WTC11 (cell line): ENCODE measurements around the gene GDF2.

ENCODE experiments used
- IRF2 ChIP-seq: sonication (generic); formaldehyde crosslinking; IDR thresholded peaks from 2 replicates; pipeline ENCODE4 v1.8.0; 2022; ENCODE audit warnings: low read depth, missing genetic modification reagents, borderline replicate concordance
- OVOL2 ChIP-seq: fragments of 250-450 bp; sonication (Bioruptor Pico); IDR thresholded peaks from 2 replicates; pipeline ENCODE4 v1.9.0; 2021; ENCODE audit warnings: mild to moderate bottlenecking, borderline replicate concordance
- RELA ChIP-seq: sonication (generic); formaldehyde crosslinking; IDR thresholded peaks from 2 replicates; pipeline ENCODE4 v1.8.1; 2022; ENCODE audit warnings: missing genetic modification reagents, mild to moderate bottlenecking, borderline replicate concordance
- TCF7 ChIP-seq: sonication (generic); formaldehyde crosslinking; IDR thresholded peaks from 2 replicates; pipeline ENCODE4 v1.8.0; 2022; ENCODE audit warnings: mild to moderate bottlenecking, low read depth, missing genetic modification reagents, moderate library complexity
- TF ChIP-seq, protein P1 (sequence below): sonication (generic); formaldehyde crosslinking; IDR thresholded peaks from 2 replicates; pipeline ENCODE4 v1.8.0; 2023; ENCODE audit warnings: missing genetic modification reagents
- TF ChIP-seq, protein P2 (sequence below): sonication (generic); formaldehyde crosslinking; IDR thresholded peaks from 2 replicates; pipeline ENCODE4 v1.8.0; 2022; ENCODE audit warnings: mild to moderate bottlenecking, missing genetic modification reagents
- TF ChIP-seq, protein P3 (sequence below): sonication (generic); formaldehyde crosslinking; IDR thresholded peaks from 2 replicates; pipeline ENCODE4 v1.8.1; 2023; ENCODE audit warnings: mild to moderate bottlenecking, missing genetic modification reagents, borderline replicate concordance
- TF ChIP-seq, protein P4 (sequence below): fragments of 200-600 bp; IDR thresholded peaks from 2 replicates; pipeline ENCODE4 v1.8.0; 2022; ENCODE audit warnings: antibody characterized with exemption

DNA sequence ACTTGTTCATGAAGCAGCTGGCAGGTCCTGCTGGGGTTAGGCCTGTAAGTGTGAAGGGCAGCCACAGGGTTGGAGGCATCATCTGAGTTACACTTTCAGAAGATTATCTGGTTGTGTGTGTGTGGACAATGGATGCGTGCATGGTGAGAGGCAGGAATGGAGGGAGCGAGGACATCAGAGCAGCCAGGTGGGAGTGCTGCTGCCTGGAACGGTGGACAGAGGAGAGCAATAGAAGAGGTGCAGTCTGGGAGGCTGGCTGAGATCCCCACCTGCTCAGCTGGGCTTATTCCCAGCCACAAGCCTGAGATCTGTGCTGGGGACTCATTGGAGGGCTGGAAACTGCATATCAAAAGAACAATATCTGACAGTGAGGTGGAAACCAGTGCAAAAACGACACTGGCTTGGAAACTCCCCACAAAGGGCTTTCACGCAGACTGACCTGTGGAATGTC is 44.0 kb downstream of the GDF2 start:
- TF ChIP-seq, protein P1, sequence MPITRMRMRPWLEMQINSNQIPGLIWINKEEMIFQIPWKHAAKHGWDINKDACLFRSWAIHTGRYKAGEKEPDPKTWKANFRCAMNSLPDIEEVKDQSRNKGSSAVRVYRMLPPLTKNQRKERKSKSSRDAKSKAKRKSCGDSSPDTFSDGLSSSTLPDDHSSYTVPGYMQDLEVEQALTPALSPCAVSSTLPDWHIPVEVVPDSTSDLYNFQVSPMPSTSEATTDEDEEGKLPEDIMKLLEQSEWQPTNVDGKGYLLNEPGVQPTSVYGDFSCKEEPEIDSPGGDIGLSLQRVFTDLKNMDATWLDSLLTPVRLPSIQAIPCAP (CRISPR knock-in tag): no peak
- TF ChIP-seq IRF2 (CRISPR knock-in tag) (no peak), RELA (CRISPR knock-in tag) (no peak), TCF7 (CRISPR knock-in tag) (no peak), OVOL2 (CRISPR knock-in tag) (no peak)
- TF ChIP-seq, protein P2, sequence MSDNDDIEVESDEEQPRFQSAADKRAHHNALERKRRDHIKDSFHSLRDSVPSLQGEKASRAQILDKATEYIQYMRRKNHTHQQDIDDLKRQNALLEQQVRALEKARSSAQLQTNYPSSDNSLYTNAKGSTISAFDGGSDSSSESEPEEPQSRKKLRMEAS (CRISPR knock-in tag): no peak
- TF ChIP-seq, protein P3, sequence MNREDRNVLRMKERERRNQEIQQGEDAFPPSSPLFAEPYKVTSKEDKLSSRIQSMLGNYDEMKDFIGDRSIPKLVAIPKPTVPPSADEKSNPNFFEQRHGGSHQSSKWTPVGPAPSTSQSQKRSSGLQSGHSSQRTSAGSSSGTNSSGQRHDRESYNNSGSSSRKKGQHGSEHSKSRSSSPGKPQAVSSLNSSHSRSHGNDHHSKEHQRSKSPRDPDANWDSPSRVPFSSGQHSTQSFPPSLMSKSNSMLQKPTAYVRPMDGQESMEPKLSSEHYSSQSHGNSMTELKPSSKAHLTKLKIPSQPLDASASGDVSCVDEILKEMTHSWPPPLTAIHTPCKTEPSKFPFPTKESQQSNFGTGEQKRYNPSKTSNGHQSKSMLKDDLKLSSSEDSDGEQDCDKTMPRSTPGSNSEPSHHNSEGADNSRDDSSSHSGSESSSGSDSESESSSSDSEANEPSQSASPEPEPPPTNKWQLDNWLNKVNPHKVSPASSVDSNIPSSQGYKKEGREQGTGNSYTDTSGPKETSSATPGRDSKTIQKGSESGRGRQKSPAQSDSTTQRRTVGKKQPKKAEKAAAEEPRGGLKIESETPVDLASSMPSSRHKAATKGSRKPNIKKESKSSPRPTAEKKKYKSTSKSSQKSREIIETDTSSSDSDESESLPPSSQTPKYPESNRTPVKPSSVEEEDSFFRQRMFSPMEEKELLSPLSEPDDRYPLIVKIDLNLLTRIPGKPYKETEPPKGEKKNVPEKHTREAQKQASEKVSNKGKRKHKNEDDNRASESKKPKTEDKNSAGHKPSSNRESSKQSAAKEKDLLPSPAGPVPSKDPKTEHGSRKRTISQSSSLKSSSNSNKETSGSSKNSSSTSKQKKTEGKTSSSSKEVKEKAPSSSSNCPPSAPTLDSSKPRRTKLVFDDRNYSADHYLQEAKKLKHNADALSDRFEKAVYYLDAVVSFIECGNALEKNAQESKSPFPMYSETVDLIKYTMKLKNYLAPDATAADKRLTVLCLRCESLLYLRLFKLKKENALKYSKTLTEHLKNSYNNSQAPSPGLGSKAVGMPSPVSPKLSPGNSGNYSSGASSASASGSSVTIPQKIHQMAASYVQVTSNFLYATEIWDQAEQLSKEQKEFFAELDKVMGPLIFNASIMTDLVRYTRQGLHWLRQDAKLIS (CRISPR knock-in tag): no peak
- TF ChIP-seq, protein P4, sequence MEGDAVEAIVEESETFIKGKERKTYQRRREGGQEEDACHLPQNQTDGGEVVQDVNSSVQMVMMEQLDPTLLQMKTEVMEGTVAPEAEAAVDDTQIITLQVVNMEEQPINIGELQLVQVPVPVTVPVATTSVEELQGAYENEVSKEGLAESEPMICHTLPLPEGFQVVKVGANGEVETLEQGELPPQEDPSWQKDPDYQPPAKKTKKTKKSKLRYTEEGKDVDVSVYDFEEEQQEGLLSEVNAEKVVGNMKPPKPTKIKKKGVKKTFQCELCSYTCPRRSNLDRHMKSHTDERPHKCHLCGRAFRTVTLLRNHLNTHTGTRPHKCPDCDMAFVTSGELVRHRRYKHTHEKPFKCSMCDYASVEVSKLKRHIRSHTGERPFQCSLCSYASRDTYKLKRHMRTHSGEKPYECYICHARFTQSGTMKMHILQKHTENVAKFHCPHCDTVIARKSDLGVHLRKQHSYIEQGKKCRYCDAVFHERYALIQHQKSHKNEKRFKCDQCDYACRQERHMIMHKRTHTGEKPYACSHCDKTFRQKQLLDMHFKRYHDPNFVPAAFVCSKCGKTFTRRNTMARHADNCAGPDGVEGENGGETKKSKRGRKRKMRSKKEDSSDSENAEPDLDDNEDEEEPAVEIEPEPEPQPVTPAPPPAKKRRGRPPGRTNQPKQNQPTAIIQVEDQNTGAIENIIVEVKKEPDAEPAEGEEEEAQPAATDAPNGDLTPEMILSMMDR: no peak
